Immature natural killer cell (primary cell): ENCODE results near the gene DUOX2. TPM values are rescaled to one million over a fixed set of nuclear protein-coding genes. Genes with fewer than 3 reads are reported as not detected.
"Not testable (repeated sequence)": the region's sequence is repeated elsewhere in the genome, so short reads cannot be mapped to it uniquely, and the experiment has no call there.

ENCODE experiments used
- DNase-seq, 3 donors: peaks; one replicate each; pipeline ENCODE4 v3.0.0; 2022; ENCODE audit warnings: mixed read lengths in 1 of 3
- H3K27ac Mint-ChIP-seq, 6 donors: one replicate each; pipeline ENCODE4 v1.8.0; 2020; ENCODE audit warnings: mixed read lengths in 6 of 6, mild to moderate bottlenecking in 5 of 6, inconsistent platforms in 4 of 6, moderate library complexity in 3 of 6
- H3K27me3 Mint-ChIP-seq, 3 donors: one replicate each; pipeline ENCODE4 v1.8.0; 2020 to 2021; ENCODE audit warnings: low read depth in 3 of 3, mild to moderate bottlenecking in 3 of 3, mixed read lengths in 3 of 3, moderate library complexity in 3 of 3, inconsistent platforms in 1 of 3
- H3K36me3 Mint-ChIP-seq, 3 donors: one replicate each; pipeline ENCODE4 v1.8.0; 2020; ENCODE audit warnings: mixed read lengths in 3 of 3, inconsistent platforms in 2 of 3, mild to moderate bottlenecking in 2 of 3
- H3K4me1 Mint-ChIP-seq, 2 donors: one replicate each; pipeline ENCODE4 v1.8.0; 2020; ENCODE audit warnings: inconsistent platforms in 2 of 2, mild to moderate bottlenecking in 2 of 2, mixed read lengths in 2 of 2, moderate library complexity in 1 of 2
- H3K4me3 Mint-ChIP-seq, 5 donors: one replicate each; pipeline ENCODE4 v1.8.0; 2020; ENCODE audit warnings: mild to moderate bottlenecking in 5 of 5, mixed read lengths in 5 of 5, inconsistent platforms in 3 of 5, moderate library complexity in 3 of 5
- H3K9me3 Mint-ChIP-seq, 6 donors: one replicate each; pipeline ENCODE4 v1.8.0; 2020; ENCODE audit warnings: mild to moderate bottlenecking in 6 of 6, mixed read lengths in 6 of 6, inconsistent platforms in 4 of 6, moderate library complexity in 3 of 6
- polyA plus RNA-seq, 3 donors: library from polyadenylated mRNA; unstranded; fragments of 300-500 nt; fragmentation: Illumina TruSeq; gene quantifications; one replicate each; pipeline ENCODE4 v1.2.3, GENCODE V29; 2021

The DUOX2 gene
- polyA plus RNA-seq, 3 donors from 2014 or later, result not detected

- DNase-seq, H3K4me1 Mint-ChIP-seq, H3K27ac Mint-ChIP-seq, H3K27me3 Mint-ChIP-seq, H3K9me3 Mint-ChIP-seq, H3K36me3 Mint-ChIP-seq, H3K4me3 Mint-ChIP-seq: not testable (repeated sequence)
Observed at GRCh38 chr15:45077391-45077790, 36.6 kb downstream of the DUOX2 start.

GRCh38 chr15:45075440-45076320, 38.3 kb downstream of the DUOX2 start:
- not testable (repeated sequence) for H3K4me1 Mint-ChIP-seq, H3K9me3 Mint-ChIP-seq, H3K4me3 Mint-ChIP-seq, H3K36me3 Mint-ChIP-seq, DNase-seq, H3K27ac Mint-ChIP-seq, H3K27me3 Mint-ChIP-seq

DNA sequence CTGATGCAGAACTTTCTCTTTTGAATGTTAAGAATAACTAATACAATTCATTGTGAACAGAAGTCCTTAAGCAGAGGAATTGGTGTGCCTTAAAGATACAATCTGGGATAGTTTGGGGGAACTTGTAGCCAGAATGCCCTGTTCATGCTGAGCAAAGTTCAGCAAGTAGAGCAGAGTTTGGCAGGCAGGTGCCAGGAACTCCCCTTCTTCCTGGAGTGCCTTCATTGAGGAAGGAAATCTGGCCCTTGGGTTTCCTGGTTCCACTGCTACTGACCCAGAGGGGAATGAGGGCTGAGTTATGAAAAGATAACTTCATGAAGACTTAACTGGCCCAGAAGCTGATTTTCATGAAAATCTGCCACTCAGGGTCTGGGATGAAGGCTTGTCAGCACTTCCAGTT, 40.4 kb downstream of the DUOX2 start:
- H3K4me3 Mint-ChIP-seq, H3K27me3 Mint-ChIP-seq, H3K9me3 Mint-ChIP-seq: not testable (repeated sequence)

GRCh38 chr15:45069942-45070360, 44.0 kb downstream of the DUOX2 start:
- not testable (repeated sequence) for H3K9me3 Mint-ChIP-seq, H3K36me3 Mint-ChIP-seq, H3K27ac Mint-ChIP-seq, H3K27me3 Mint-ChIP-seq, H3K4me1 Mint-ChIP-seq, H3K4me3 Mint-ChIP-seq, DNase-seq

More for the DNA sequence above, 40.4 kb downstream of the DUOX2 start:
- not testable (repeated sequence) for H3K36me3 Mint-ChIP-seq, H3K4me1 Mint-ChIP-seq, DNase-seq, H3K27ac Mint-ChIP-seq

DNA sequence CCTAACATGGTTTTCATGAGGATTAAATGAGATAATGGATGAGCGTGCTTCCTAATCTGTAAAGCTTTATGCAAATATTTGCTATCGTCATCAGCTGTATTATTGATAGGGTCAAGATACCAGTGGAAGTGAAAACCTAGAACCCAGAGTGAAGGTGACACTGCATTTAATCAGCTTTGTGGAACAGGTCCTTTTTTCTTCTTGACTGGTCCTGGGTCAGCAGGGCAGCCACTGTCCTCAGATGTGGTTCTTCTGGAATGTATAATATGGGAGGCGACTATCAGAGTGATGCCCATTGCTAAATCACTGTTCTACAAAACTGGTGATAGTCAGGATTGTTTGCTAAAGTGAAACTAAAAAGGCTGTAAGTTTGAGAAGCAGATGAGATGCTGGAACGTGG, 49.6 kb downstream of the DUOX2 start:
- Mint-ChIP-seq H3K4me3 (no peak overlapping the region), H3K9me3 (no peaks in the 10 kb centered on the region), H3K27me3 (peaks cover 0 to 4% (median 0%) of the 10 kb centered on the region in 3 donors), H3K27ac (no peak overlapping the region), H3K4me1 (peaks cover 4 to 7% of the 10 kb centered on the region in 2 donors), H3K36me3 (peaks cover 4 to 5% (median 5%) of the 10 kb centered on the region in 3 donors)
- no peak for DNase-seq

GRCh38 chr15:45062301-45062700, 51.7 kb downstream of the DUOX2 start:
- not testable (repeated sequence) for H3K9me3 Mint-ChIP-seq, DNase-seq, H3K4me3 Mint-ChIP-seq, H3K4me1 Mint-ChIP-seq, H3K36me3 Mint-ChIP-seq, H3K27ac Mint-ChIP-seq, H3K27me3 Mint-ChIP-seq

DNA sequence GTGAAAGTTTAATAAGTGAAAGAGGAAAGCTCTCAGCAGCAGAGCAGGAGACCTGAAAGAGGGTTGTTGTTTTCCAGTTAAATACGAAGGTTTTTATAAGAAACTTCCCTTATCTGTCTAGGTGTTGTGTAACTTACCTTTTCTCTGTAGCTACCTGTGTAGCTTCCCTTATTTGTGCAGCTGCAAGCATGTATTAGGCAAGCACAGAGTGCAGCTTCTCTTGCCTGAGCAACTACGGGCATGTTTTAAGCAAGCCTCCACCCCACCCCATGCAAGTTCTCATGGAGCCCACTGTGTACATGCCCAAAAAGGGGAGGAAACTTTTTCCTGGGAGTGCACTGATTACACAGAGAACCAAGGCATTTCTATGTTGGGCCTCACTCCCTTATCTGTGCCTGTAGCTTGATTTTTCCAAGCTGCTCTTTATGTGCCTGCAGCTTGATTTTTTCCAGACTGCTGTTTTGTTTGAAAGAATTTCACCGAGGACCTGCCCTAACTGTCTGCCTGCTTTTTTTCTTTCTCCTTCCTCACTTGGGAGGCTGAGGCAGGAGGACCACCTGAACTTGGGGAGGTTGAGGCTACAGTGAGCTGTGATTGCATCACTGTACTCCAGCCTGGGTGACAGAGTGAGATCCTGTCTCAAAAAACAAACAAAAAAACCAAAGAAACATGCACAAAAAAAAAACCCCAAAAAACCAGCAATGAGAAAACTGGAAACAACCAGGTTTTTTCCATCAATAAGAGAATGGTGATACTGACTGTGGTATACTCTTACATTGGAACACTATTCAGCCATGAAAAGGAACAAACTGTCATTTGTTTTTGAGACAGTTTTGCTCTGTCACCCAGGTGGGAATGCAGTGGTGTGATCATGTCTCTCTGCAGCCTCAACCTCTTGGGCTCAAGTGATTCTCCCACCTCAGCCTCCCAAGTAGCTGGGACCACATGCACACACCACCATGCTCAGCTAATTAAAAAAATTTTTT, 55.0 kb downstream of the DUOX2 start:
- H3K36me3 Mint-ChIP-seq, H3K27me3 Mint-ChIP-seq, H3K9me3 Mint-ChIP-seq, H3K4me1 Mint-ChIP-seq, H3K27ac Mint-ChIP-seq, DNase-seq, H3K4me3 Mint-ChIP-seq: not testable (repeated sequence)

- H3K4me3 Mint-ChIP-seq, H3K27ac Mint-ChIP-seq, H3K9me3 Mint-ChIP-seq, H3K27me3 Mint-ChIP-seq, DNase-seq, H3K4me1 Mint-ChIP-seq: not testable (repeated sequence)
- peaks cover 7 to 19% (median 12%) of the 10 kb centered on the region in 3 donors for H3K36me3 Mint-ChIP-seq
Observed at GRCh38 chr15:45052676-45053075, 61.3 kb downstream of the DUOX2 start.

DNA sequence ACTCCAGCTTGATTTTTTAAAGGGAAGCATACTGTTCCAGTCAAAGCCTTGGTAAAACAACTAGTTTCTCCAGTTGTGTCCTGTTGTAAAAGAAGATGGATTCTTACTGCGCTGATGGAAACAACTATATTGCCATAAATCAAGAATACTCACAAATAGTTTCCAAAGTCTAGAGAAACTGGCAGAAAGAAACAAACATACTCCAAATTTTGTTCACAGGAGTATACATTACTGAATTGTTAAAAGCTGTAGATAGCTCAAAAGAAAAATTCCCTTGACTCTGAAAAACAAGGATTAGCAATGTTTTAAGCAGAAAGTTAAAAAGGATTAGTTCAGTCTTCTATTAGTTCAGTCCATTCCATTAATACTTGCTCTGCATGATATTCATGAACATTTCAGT, 63.4 kb downstream of the DUOX2 start:
- Mint-ChIP-seq H3K36me3 (peaks cover 7 to 21% (median 12%) of the 10 kb centered on the region in 3 donors), H3K27me3 (peaks cover 0 to 1% (median 0%) of the 10 kb centered on the region in 3 donors), H3K4me3 (no peak overlapping the region), H3K4me1 (no peaks in the 10 kb centered on the region), H3K9me3 (peaks cover 0 to 3% (median 0%) of the 10 kb centered on the region in 6 donors), H3K27ac (no peak overlapping the region)
- DNase-seq, result no peak

GRCh38 chr15:45048794-45049631, 65.0 kb downstream of the DUOX2 start:
- H3K27ac Mint-ChIP-seq, result no peak overlapping the region
- H3K36me3 Mint-ChIP-seq, result peaks cover 7 to 21% (median 12%) of the 10 kb centered on the region in 3 donors
- H3K4me1 Mint-ChIP-seq, result no peaks in the 10 kb centered on the region
- no peak for DNase-seq
- H3K4me3 Mint-ChIP-seq, result no peak overlapping the region
- H3K27me3 Mint-ChIP-seq, result peaks cover 0 to 1% (median 0%) of the 10 kb centered on the region in 3 donors
- peaks cover 0 to 3% (median 0%) of the 10 kb centered on the region in 6 donors for H3K9me3 Mint-ChIP-seq

DNA sequence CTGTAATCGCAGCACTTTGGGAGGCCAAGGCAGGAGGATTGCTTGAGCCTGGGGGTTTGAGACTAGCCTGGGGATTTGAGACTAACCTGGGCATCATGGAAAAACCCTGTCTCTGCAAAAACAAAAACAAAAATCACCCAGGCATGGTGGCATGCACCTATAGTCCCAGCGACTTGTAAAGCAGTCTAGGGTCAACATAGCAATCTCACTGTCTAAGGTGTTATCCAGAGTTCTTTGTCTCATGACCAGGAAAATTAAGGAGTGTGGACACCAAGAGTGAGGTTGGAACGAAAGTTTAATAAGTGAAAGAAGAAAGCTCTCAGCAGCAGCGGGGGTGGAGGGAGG, 65.6 kb downstream of the DUOX2 start:
- DNase-seq, H3K4me1 Mint-ChIP-seq, H3K9me3 Mint-ChIP-seq, H3K4me3 Mint-ChIP-seq, H3K27ac Mint-ChIP-seq, H3K27me3 Mint-ChIP-seq: not testable (repeated sequence)
- peaks cover 7 to 21% (median 12%) of the 10 kb centered on the region in 3 donors for H3K36me3 Mint-ChIP-seq

DNA sequence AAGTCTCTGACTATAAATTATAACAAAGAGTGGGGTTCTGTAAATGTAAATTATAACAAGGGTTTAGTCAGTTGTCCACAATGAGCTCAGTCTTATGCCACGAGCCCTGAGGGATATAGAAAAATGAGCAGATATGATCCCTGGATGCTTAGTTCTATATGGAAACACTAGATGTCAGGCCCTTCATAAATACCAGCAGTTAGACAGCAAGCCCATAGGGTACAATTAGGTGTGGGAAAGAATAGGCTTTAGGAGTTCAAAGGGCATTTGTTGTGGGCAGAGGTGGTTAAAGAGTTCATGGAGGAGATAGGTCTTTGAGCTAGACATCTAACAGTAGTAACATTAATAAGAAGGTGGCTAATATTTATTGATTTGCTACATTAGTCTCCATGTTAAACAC, 69.7 kb downstream of the DUOX2 start:
- H3K9me3 Mint-ChIP-seq, H3K27ac Mint-ChIP-seq, DNase-seq, H3K4me3 Mint-ChIP-seq, H3K27me3 Mint-ChIP-seq, H3K4me1 Mint-ChIP-seq, H3K36me3 Mint-ChIP-seq: not testable (repeated sequence)

DNA sequence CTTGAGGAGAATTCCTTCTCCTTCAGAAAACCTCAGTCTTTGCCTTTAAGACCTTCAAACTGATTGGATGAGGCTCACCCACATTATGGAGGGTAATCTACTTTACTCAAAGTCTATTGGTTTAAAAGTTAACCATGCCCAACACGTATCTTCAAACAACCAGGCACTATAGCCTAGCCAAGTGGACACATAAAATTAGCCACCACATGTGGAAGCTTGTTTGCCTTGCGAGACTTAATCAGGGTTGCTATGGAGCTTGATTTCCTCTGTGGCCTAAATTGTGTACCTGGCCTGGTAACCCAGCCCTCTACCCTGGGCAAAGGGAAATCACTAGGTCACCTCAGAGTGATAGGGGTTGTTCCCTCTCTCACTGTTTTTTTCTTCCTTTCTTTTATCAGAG, 71.1 kb downstream of the DUOX2 start:
- H3K9me3 Mint-ChIP-seq, H3K4me3 Mint-ChIP-seq, DNase-seq, H3K27me3 Mint-ChIP-seq, H3K27ac Mint-ChIP-seq, H3K36me3 Mint-ChIP-seq, H3K4me1 Mint-ChIP-seq: not testable (repeated sequence)
